ENCODE results near the gene AIPL1. TPM values are rescaled to one million over a fixed set of nuclear protein-coding genes. Genes with fewer than 3 reads are reported as not detected.

The AIPL1 gene
- total RNA-seq, 2 donors from 2014 or later = not detected

DNA sequence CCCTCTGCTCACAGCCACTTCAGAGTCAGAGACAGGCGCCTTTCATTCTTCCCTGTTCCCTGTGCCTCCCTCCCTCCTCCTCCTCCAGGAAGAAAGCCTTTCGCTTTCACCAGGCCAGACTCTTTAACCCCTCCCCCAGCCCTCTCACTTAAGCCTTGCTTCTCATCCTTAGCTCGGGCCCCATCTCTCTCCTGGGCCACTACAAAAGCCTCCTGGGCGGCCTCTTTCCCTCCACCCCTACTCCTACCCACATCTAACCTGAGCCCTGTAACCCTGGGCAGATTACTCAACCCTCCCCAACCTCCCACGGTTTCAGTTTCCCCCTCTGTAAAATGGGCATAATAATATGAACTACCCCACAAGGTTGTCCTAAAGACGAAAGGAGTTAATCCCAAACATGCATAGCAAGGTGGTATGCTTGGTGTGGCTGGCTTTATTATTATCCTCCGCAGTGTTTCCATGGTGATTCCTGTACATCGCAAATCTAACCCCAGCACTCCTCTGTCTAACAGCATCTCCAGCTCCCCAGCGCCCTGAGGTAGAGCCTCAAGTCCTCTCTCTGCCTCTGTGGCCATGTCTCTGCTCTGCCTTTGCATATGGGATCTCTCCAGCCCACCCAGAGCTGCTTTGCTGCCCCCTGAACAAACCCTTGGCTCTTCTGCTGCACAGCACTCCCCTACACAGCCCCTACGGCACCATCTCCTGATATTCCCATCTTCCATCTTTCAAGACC, 27.0 kb upstream of the AIPL1 start:
- ATAC-seq = no peak
- Mint-ChIP-seq H3K36me3 (ENCODE audit: low read depth) (peaks cover 6% of the 10 kb centered on the region), H3K27me3 (peaks cover 17% of the 10 kb centered on the region), H3K27ac (peak overlapping the region; percentile 75), H3K4me1 (peaks cover 13% of the 10 kb centered on the region), H3K4me3 (no peak overlapping the region)
- DNase-seq = no peak
- H3K9me3 ChIP-seq (ENCODE audit: control insufficient read depth, low read length, poor library complexity, severe bottlenecking) = no peaks in the 10 kb centered on the region

DNA sequence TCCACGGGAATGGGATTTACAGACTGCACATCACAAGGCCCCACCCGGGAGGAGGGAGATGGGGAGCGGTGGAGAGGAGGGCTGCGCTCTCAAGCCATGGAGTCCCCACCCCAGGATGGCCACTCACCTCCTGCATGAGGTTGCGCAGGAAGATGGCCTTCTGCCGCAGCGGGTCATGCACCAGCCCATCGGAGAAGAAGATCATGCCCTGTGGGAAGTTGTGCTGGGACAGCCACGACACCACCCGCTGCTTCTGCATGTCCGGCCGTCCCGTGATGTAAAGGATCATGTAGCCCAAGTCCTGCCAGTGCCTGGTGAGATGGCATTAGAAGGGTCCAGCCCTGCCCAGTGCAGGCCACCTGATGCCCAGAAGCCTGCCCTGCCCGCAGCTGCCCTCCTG, 26.3 kb upstream of the AIPL1 start:
- ATAC-seq = no peak
- H3K9me3 ChIP-seq (ENCODE audit: control insufficient read depth, low read length, poor library complexity, severe bottlenecking) = no peaks in the 10 kb centered on the region
- peaks cover 14% of the 10 kb centered on the region for H3K27me3 Mint-ChIP-seq
- DNase-seq = no peak
- peak overlapping the region; percentile 75 for H3K27ac Mint-ChIP-seq
- peaks cover 6% of the 10 kb centered on the region for H3K36me3 Mint-ChIP-seq (ENCODE audit: low read depth)
- H3K4me1 Mint-ChIP-seq = peaks cover 17% of the 10 kb centered on the region
- no peak overlapping the region for H3K4me3 Mint-ChIP-seq

DNA sequence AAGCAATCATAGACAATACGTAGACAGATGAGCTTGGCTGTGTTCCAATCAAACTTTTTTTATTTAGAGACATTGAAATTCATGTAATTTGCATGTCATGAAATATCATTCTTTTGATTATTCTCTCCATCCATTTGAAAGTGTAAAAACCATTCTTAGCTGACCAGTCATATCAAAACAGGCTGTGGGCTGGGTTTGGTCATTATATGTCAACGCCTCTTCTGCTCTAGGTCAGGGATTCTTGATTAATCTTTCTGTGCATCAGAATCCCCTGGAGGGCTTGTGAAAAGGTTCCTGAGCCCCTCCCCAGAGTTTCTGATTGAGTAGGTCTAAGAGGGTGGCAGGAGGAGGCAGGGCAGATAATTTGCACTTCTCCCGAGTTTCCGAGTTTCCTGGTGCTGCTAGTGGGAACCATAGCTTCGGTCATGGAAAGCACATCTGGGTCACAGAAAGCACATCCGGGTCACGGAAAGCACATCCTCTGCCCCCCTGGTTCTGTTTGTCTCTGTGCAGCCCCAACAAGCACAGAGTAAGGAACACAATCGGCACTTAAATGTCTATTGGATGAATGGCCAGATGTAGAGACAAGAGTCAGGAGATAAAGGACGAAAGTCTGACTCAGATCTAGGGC, 25.7 kb upstream of the AIPL1 start:
- peaks cover 18% of the 10 kb centered on the region for H3K4me1 Mint-ChIP-seq
- H3K4me3 Mint-ChIP-seq = no peak overlapping the region
- no peak for ATAC-seq
- no peak for DNase-seq
- no peak overlapping the region for H3K27ac Mint-ChIP-seq
- no peaks in the 10 kb centered on the region for H3K9me3 ChIP-seq (ENCODE audit: control insufficient read depth, low read length, poor library complexity, severe bottlenecking)
- H3K36me3 Mint-ChIP-seq (ENCODE audit: low read depth) = peaks cover 3% of the 10 kb centered on the region
- peaks cover 8% of the 10 kb centered on the region for H3K27me3 Mint-ChIP-seq

DNA sequence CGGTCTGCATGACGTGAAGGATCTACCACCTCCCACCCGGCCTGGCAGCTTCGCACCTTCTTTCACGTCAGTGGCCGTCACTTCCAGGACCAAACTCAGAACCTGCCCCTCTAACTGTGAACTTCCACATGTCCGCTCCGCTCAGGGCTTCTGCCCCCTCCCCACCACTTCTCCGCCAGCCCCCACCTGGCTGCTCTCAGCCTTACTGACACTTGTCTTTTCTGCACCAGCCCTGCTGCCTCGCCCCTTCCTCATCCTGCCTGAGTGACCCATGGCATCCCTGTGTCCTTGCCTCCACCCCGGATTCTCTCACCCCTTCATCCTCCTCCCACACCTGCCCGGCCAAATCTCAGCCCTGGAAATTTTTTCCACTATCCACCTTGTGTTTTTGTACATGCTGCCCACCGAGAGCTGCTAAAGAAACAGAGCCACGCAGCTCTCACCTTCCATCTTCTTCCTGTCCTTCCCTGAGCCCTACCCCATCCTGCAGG, 23.6 kb upstream of the AIPL1 start:
- no peak for DNase-seq
- Mint-ChIP-seq H3K4me1 (peaks cover 23% of the 10 kb centered on the region), H3K36me3 (ENCODE audit: low read depth) (peaks cover 3% of the 10 kb centered on the region), H3K27ac (no peak overlapping the region), H3K4me3 (no peak overlapping the region), H3K27me3 (peaks cover 6% of the 10 kb centered on the region)
- no peak for ATAC-seq
- H3K9me3 ChIP-seq (ENCODE audit: control insufficient read depth, low read length, poor library complexity, severe bottlenecking) = no peaks in the 10 kb centered on the region

DNA sequence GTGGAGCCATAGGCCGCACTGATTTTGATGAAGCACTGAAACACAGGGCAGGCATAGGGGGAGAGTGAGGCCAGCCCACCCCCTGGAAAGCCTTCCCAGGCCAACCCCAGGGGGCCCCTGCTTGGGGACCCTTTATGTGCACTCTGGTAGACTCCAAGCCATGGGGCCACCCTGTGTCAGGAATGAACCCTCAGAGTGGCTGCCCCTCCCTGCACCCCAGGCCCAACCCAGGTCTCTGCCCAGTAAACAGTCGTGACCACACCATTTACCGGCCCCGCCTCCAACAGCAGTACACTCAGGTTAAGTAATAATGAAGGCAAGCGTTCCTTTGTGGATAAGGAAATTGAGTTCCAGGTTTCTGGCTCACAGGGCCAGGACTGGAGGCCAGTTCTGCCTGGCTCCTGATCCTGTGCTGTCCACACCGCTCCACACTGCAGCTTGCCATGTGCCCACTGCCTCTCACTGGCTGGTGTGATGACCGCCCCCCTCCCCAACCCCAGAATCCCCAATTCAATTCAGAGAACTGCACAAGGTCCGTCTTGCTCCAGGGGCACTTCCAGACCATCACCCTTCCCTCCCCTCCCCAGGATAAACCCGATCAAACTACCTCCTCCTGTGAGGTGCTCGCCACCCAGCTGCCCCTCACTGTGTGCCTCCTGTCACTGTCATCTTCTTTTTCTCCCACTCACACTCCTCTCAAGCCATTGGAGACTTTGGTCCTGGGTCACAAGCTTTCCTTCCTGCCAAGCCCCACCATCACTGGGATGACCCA, 23.0 kb upstream of the AIPL1 start:
- DNase-seq (no peak), ATAC-seq (no peak)
- no peak overlapping the region for H3K27ac Mint-ChIP-seq
- peaks cover 6% of the 10 kb centered on the region for H3K27me3 Mint-ChIP-seq
- peaks cover 3% of the 10 kb centered on the region for H3K36me3 Mint-ChIP-seq (ENCODE audit: low read depth)
- H3K4me1 Mint-ChIP-seq = peaks cover 26% of the 10 kb centered on the region
- no peak overlapping the region for H3K4me3 Mint-ChIP-seq
- H3K9me3 ChIP-seq (ENCODE audit: control insufficient read depth, low read length, poor library complexity, severe bottlenecking) = no peaks in the 10 kb centered on the region

DNA sequence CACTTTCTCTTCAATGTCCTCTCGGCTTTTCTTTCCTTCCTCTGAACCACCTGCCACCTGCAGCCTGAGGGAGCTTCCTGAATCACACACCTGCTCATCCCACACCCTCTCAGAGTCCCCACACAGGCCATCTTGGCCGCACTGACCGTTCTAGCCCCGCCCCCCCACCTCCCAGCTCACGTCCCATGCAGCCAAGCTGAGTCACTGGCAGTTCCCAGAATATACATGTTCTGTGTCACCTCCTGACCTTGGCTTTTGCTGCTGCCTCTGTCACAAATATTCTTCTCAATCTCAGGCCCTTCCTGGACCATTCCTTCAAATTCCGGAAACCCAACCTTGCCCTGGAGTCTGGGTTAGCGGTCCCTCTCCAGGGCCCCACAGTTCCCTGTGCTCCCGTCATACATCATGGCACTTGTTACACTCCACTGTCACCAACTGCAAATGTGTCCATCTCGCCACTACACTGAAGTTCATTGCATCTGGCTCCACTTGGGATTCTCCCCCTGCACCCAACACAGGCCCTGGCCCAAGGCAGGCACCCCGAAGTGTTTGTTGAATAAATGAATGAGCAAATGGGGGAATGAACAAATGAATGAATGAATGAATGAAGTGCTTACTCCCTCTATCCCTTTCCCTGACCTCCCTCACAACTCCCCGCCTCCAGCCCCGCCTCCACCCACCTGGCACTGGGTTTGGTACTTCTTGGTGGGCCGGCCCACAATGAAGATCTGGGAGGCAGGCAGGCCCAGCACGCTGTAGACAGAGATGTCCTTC, 22.2 kb upstream of the AIPL1 start:
- H3K36me3 Mint-ChIP-seq (ENCODE audit: low read depth) = peaks cover 3% of the 10 kb centered on the region
- H3K4me1 Mint-ChIP-seq = peaks cover 23% of the 10 kb centered on the region
- H3K4me3 Mint-ChIP-seq = peak overlapping the region; percentile 34
- no peaks in the 10 kb centered on the region for H3K9me3 ChIP-seq (ENCODE audit: control insufficient read depth, low read length, poor library complexity, severe bottlenecking)
- peak overlapping the region; percentile 81 for H3K27ac Mint-ChIP-seq
- no peaks in the 10 kb centered on the region for H3K27me3 Mint-ChIP-seq
- DNase-seq (no peak), ATAC-seq (no peak)

DNA sequence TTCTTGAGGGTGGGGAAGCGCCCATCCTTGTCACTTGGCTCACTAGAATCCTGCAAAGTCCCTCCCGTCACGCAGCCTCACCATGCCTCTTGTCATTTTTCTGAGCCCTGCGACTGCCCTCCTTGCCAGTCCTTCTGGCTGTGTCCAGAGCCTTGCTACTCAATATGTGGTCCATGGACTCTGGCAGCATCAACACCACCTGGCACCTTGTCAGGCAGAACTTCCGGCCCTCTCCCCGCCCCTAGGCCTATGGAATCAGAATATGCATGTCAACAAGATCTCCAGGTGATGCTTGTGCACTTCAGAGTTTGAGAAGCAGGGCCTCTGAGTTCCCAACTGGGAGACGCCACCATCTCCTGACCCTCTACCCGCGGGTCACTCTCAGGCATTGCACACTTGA, 21.4 kb upstream of the AIPL1 start:
- Mint-ChIP-seq H3K27me3 (no peaks in the 10 kb centered on the region), H3K27ac (peak overlapping the region; percentile 81), H3K36me3 (ENCODE audit: low read depth) (peaks cover 3% of the 10 kb centered on the region), H3K4me1 (peaks cover 20% of the 10 kb centered on the region), H3K4me3 (no peak overlapping the region)
- ATAC-seq = no peak
- no peaks in the 10 kb centered on the region for H3K9me3 ChIP-seq (ENCODE audit: control insufficient read depth, low read length, poor library complexity, severe bottlenecking)
- DNase-seq = no peak

DNA sequence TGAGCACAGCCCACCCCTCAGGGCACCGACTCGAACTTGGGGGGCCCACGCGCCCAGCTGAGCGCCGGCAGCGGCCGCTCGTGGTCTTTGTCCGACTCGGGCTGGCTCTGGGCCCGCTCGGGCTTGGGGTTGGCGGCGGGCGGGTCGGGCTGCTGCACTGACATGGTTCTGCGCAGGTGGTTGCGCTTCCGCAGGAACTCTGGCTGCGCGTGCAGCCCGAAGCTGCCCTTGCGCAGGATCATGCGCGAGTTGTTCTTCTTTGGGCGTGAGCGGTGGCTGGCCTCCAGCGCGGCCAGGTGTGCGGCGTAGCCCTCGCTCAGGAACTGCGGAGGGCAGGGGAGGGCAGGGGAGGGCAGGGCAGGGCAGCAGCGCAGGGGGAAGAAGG, 20.4 kb upstream of the AIPL1 start:
- peak in 2 of 3 donors; percentile 24 to 34 for DNase-seq
- H3K4me3 Mint-ChIP-seq = no peak overlapping the region
- H3K27me3 Mint-ChIP-seq = no peaks in the 10 kb centered on the region
- H3K9me3 ChIP-seq (ENCODE audit: control insufficient read depth, low read length, poor library complexity, severe bottlenecking) = no peaks in the 10 kb centered on the region
- no peak overlapping the region for H3K27ac Mint-ChIP-seq
- H3K36me3 Mint-ChIP-seq (ENCODE audit: low read depth) = peaks cover 3% of the 10 kb centered on the region
- peaks cover 21% of the 10 kb centered on the region for H3K4me1 Mint-ChIP-seq
- peak; percentile 94 for ATAC-seq

DNA sequence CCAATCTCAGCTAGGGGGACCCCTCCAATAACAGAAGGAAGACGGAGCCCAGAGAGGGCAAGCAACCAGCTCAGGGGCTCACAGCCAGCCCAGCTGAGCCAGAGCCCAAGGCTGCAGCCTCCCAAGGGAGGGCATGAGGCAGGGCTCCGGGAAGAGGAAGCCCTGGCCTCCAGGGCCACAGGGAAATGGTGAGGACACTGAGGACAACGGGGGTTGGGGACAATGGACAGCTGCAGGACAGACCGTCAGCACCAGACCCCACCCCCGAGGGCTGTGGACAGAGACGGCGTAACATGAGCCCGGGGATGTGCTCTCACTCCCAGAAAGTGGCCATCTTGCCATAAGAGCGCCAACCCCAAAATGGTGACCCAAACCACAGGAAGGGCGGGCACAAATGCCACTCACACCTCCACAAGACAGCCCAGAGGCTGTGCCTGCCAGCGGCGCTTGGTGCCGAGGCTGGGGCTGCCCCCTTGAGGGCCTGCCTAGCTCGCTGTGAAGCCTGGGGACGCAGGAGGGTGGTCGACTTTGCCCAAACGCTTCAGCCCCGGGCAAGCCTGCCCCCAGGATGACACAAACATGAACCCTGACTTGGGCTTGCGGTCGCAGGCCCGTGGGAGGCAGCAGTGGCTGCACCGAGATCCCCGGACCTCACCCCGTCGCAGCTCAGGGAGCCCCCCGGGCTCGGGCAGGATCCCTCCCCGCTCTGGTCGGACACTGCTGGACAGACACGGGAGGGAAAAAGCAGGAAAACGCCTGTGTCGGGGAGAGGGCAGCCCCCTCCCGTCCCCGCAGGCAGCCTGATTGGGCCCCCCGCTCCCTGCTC, 19.8 kb upstream of the AIPL1 start:
- no peaks in the 10 kb centered on the region for H3K27me3 Mint-ChIP-seq
- ATAC-seq = no peak
- H3K9me3 ChIP-seq (ENCODE audit: control insufficient read depth, low read length, poor library complexity, severe bottlenecking) = no peaks in the 10 kb centered on the region
- H3K4me3 Mint-ChIP-seq = peak overlapping the region; percentile 39
- peaks cover 21% of the 10 kb centered on the region for H3K4me1 Mint-ChIP-seq
- no peak for DNase-seq
- H3K36me3 Mint-ChIP-seq (ENCODE audit: low read depth) = no peaks in the 10 kb centered on the region
- H3K27ac Mint-ChIP-seq = peak overlapping the region; percentile 86

DNA sequence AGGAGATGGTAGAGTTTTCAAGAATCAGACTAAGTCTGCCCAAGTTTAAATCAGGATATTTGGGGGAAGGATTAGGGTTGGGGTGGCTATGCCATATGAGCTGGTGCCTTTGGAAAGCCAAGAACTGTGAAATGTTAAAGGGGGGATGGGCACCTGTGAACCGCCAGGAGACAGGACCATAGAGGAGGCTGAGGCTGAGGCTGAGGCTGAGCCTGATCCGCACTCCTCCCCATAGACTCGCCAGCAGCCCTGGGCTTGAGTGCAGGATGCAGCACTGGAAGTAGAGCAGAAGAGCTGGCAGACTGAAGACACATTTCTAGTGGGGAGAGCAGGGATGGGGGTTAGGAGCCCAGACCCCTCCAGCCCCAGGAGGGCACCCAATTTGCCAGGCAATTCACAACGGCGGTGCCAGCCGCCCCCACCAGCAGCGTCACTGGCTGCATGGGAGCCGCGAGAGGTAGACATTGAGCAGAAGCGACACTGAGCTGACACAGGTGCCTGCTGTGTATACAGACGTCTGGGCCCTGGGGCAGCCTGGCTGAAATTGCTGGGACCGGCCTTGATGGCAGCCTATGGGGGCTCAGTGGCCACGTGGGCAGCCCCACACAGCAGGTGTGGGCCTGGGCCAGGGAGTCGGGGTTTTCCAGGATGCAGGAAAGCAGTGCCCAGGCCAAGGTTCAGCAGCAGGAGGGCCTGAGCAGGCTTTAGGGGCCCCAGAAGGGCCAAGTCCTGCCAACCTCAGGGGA, 18.5 kb upstream of the AIPL1 start:
- ATAC-seq = no peak
- no peaks in the 10 kb centered on the region for H3K36me3 Mint-ChIP-seq (ENCODE audit: low read depth)
- H3K9me3 ChIP-seq (ENCODE audit: control insufficient read depth, low read length, poor library complexity, severe bottlenecking) = no peaks in the 10 kb centered on the region
- peak overlapping the region; percentile 64 for H3K4me3 Mint-ChIP-seq
- peaks cover 21% of the 10 kb centered on the region for H3K4me1 Mint-ChIP-seq
- DNase-seq = no peak
- peak overlapping the region; percentile 86 for H3K27ac Mint-ChIP-seq
- no peaks in the 10 kb centered on the region for H3K27me3 Mint-ChIP-seq

DNA sequence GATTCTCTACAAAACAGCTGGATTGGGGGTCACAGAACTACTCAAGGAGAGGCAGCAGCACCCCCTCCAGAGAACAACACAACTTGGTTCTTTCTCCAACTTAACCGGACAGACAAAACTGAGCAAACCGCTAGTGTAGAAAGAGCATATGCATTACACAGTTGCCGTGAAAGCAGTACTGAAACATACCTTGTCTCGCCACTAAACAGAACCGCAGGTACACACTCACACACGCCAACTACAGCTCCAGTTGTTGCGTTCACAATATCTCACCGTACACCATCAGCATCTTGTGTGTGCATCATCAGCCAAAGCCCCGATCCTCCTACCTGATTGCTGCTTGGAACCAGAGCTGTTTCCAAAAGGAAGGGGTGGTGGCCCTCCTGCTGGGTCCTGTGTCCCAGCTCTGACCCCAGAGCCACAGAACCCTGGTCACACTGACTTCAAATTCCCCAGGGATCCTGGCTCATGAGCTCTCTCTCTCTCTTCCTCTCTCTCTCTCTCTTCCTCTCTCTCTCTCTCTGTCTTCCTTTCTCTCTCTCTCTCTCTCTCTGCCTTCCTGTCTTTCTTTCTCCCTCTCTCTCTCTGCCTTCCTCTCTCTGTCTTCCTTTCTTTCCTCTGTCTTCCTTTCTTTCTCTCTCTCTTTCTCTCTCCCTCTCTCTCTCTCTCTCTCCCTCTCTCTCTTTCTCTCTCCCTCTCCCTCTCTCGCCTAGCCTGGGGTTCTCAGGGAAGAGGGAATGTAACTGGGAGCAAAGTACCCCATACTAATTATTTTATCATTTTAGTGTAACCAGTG, 17.7 kb upstream of the AIPL1 start:
- no peak for ATAC-seq
- H3K4me1 Mint-ChIP-seq = peaks cover 21% of the 10 kb centered on the region
- H3K27ac Mint-ChIP-seq = peak overlapping the region; percentile 86
- no peak overlapping the region for H3K4me3 Mint-ChIP-seq
- no peak for DNase-seq
- H3K36me3 Mint-ChIP-seq (ENCODE audit: low read depth) = no peaks in the 10 kb centered on the region
- H3K9me3 ChIP-seq (ENCODE audit: control insufficient read depth, low read length, poor library complexity, severe bottlenecking) = no peaks in the 10 kb centered on the region
- no peaks in the 10 kb centered on the region for H3K27me3 Mint-ChIP-seq
